HG03432 (cell line): ENCODE results near the gene SETD1B.
"Not testable (repeated sequence)": the region's sequence is repeated elsewhere in the genome, so short reads cannot be mapped to it uniquely, and the experiment has no call there.

Source experiments
- ATAC-seq: cut with Tn5 transposase; IDR thresholded peaks from one replicate; pipeline ENCODE4 v1.9.1; 2021; ENCODE audit warnings: mild to moderate bottlenecking, moderate library complexity; ENCODE audit not compliant: unreplicated experiment

SETD1B gene

GRCh38 chr12:121779422-121779895, 24.4 kb upstream of the SETD1B start:
- no peak for ATAC-seq

- ATAC-seq: no peak
Measured at GRCh38 chr12:121780429-121780828, 23.4 kb upstream of the SETD1B start.

GRCh38 chr12:121781484-121781997, 22.3 kb upstream of the SETD1B start:
- ATAC-seq: peak; percentile 26

GRCh38 chr12:121781998-121782979, 21.5 kb upstream of the SETD1B start:
- peak; percentile 56 for ATAC-seq

GRCh38 chr12:121783766-121784165, 20.0 kb upstream of the SETD1B start:
- no peak for ATAC-seq

- ATAC-seq: no peak
Measured at GRCh38 chr12:121784460-121784859, 19.3 kb upstream of the SETD1B start.

GRCh38 chr12:121786440-121786825, 17.4 kb upstream of the SETD1B start:
- ATAC-seq: no peak

GRCh38 chr12:121787063-121788025, 16.5 kb upstream of the SETD1B start:
- ATAC-seq: no peak

- no peak for ATAC-seq
Measured at GRCh38 chr12:121788176-121788818, 15.5 kb upstream of the SETD1B start.

- ATAC-seq: peak; percentile 13
Measured at GRCh38 chr12:121789233-121789781, 14.5 kb upstream of the SETD1B start.

GRCh38 chr12:121789800-121790728, 13.7 kb upstream of the SETD1B start:
- peak; percentile 50 for ATAC-seq

- not testable (repeated sequence) for ATAC-seq
Measured at GRCh38 chr12:121790785-121791184, 13.0 kb upstream of the SETD1B start.

GRCh38 chr12:121791671-121792551, 11.9 kb upstream of the SETD1B start:
- no peak for ATAC-seq

GRCh38 chr12:121792607-121793439, 11.0 kb upstream of the SETD1B start:
- no peak for ATAC-seq

- peak; percentile 22 for ATAC-seq
Measured at GRCh38 chr12:121793440-121793837, 10.4 kb upstream of the SETD1B start, which contains the start of gene RHOF. Gene RHOF (minus strand): TSS chr12:121793688. CDS start chr12:121793633, 55 bp downstream.

- peak; percentile 52 for ATAC-seq
Measured at GRCh38 chr12:121793838-121794533, 9.8 kb upstream of the SETD1B start.
